GM21360 (cell line): ENCODE data around the gene NUBP1.

Experiments
- ATAC-seq: cut with Tn5 transposase; IDR thresholded peaks from one replicate; pipeline ENCODE4 v1.9.1; 2021; ENCODE audit warnings: mild to moderate bottlenecking, moderate library complexity; ENCODE audit not compliant: unreplicated experiment

Gene NUBP1

GRCh38 chr16:10799736-10800135 is 56.1 kb downstream of the NUBP1 start:
- ATAC-seq, result no peak

GRCh38 chr16:10805334-10805733 is 61.7 kb downstream of the NUBP1 start:
- ATAC-seq, result no peak

GRCh38 chr16:10806698-10807097 is 63.1 kb downstream of the NUBP1 start:
- ATAC-seq, result no peak

- ATAC-seq, result no peak
Measured at GRCh38 chr16:10808218-10808617, 64.6 kb downstream of the NUBP1 start.

- ATAC-seq, result no peak
Measured at GRCh38 chr16:10808850-10809249, 65.2 kb downstream of the NUBP1 start.

- no peak for ATAC-seq
Measured at GRCh38 chr16:10809706-10810105, 66.1 kb downstream of the NUBP1 start.

- ATAC-seq, result peak; percentile 59
Measured at GRCh38 chr16:10812312-10813098, 68.9 kb downstream of the NUBP1 start.

- ATAC-seq, result no peak
Measured at GRCh38 chr16:10813099-10813455, 69.4 kb downstream of the NUBP1 start.

GRCh38 chr16:10817514-10817913 is 73.9 kb downstream of the NUBP1 start:
- no peak for ATAC-seq

GRCh38 chr16:10817963-10818941 is 74.6 kb downstream of the NUBP1 start, which contains the start of gene TVP23A:
Gene TVP23A, minus strand, starts transcription at chr16:10818794. Its CDS starts 301 bp downstream, at chr16:10818493.
- no peak for ATAC-seq
